GM18517 (cell line): ENCODE measurements around the gene TMEM255B.
"Not testable (repeated sequence)": the region's sequence is repeated elsewhere in the genome, so short reads cannot be mapped to it uniquely, and the experiment has no call there.

Experiments
- ATAC-seq: cut with Tn5 transposase; IDR thresholded peaks from one replicate; pipeline ENCODE4 v1.9.1; 2021; ENCODE audit warnings: mild to moderate bottlenecking, moderate library complexity; ENCODE audit not compliant: unreplicated experiment

Gene TMEM255B

DNA sequence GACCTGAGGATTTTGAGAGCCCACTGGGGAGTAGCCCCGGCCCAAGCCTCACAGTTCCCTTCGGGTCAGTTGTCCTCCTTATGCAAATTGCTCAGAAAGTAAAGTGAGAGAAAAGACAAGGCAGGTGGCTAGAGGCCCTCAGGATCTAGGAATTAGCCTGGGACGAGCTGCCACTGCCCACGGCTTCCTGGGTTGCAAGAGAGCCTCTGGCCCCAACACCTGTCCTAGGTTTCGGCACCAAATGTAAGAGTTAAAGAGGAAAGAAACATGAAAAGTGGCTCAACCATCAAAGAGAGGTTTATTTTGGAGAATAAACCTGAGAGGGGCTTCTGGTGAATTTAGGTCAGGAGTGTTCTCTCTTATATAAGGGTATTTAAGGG, 25.6 kb downstream of the TMEM255B start:
- no peak for ATAC-seq

DNA sequence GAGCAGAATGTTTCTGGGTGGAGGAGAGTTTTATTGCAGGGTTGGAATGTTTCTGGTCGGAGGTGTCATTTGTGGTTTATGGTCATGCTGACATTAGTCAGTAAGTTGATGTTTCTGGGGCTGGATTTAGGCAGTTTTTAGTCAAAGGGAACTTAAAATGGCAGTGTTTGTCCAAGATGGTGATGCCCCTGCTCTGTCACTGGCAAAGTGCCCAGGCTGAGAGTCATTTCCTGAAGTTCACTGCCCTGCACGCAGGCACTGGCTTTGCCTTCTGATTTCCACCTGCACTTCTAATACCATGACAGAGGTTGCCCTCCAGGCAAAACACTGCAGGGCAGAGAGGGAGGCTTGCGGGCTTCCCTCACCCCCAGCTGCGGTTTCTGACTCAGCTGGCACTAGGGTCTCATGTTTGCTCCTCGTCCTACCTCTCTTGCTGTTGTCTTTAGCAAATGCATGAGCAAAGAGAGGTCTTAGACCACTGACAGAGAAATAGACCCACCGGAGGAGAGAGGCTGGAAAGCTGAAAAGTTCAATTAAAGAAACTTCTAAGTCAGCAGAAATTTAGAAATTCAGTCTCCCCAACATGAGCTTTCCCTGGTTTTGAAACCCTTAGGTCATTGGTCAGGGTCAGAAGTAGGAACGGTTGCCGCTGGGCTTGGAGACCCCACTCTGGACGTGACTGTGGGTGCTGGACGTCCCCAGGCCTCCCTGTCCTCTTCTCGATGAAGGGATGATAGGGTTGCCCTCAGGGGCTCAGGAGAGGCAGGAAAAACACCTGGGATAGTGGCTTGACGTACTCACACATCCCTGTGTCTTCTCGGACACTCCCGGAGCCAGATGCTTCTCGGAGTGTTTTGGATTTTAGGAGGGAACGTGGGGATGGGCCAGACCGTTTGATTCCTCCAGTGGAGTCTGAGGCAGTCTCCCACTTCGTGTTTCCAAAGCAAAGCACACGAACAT, 26.3 kb downstream of the TMEM255B start:
- ATAC-seq, result no peak

DNA sequence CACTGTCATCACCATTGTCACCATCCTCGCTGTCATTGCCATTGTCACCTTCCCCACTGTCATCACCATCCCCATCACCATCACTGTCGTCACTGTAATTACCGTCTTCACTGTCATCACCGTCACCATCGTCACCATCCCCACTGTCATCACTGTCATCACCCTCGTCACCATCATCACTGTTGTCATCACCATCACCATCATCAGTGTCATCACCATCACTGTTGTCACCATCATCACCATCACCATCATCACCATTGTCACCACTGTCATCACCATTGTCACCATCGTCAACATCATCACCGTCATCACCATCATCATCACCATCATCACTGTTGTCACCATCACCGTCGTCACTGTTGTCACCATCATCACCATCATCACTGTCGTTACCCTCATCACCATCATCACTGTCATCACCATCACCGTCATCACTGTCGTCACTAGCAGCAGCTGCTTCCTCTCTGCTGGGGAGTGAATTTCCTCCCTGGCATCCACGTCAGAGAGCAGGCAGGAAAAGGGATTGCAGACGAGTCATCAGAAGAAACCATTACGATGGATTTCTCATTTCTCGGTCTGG, 27.3 kb downstream of the TMEM255B start:
- no peak for ATAC-seq

DNA sequence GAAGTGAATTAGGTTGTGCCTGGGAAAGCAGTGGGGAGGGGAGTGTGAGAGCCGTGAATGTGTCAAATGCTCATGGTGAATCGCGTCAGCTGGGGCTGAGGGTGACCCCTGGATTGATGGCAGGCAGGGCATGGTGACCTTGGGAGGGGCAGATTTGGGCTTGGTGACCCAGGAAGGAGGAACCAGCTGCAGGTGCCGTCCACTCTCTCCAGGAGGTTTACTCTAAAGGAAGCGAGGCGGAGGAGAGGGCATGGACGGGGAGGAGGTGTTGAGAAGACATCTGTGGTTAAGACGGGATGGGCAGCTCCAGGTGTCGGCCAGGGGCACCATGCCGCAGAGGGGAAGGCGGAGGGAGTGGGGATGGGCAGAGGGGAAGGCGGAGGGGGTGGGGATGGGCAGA, 28.7 kb downstream of the TMEM255B start:
- no peak for ATAC-seq

DNA sequence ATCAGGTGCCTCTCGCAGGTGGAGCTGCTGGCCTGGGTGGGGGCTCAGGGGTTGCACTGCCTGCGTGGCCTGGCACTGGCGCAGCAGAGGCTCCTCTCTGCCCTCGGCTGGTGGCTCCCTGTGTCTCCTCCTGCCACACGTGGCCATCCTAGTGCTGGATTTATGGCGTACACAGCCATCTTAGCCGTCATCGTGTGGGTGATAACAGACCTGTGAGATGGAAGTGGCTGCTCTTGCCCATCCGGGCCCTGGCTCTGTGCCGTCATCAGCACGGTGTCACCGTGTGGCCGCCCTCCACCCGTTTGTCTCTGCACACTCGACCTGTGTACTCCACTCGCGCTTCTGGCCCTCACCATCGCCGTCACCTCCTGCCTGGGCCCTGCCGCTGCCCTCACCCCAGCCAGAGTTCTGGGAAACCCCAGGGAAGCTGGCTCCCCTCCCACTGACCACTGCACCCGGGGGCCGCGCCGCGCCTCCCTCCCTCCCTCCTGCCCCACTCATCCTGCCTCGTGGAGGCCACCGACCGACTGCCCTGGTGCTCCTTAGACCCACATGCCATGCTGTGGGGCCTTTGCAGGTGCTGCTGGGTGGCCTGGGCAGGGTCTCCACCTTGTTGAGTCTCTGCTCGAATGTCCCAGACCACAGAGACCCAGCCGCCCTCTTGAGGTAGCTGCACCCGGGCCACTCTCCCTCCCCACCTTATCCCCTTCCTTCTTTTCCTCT, 29.5 kb downstream of the TMEM255B start:
- ATAC-seq, result no peak

DNA sequence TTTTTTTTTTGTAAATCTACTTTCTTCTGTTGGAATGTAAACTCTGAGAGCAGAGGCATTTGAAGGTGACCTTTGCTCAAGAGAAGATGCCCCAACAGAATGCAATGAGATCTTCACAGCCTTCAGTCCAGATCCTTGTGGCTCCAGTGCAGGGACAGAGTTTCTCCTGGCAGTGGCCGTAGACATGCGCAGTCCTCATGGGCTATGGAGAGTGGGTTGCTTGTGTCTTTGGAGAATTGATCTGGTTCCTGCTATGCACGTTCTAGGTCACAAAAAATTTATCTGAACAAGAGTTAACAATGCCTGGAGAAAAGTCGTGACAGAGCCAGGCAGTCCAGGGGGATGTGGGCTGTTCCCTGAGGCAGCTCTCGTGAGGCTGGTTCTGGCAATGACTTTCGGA, 30.1 kb downstream of the TMEM255B start:
- no peak for ATAC-seq

DNA sequence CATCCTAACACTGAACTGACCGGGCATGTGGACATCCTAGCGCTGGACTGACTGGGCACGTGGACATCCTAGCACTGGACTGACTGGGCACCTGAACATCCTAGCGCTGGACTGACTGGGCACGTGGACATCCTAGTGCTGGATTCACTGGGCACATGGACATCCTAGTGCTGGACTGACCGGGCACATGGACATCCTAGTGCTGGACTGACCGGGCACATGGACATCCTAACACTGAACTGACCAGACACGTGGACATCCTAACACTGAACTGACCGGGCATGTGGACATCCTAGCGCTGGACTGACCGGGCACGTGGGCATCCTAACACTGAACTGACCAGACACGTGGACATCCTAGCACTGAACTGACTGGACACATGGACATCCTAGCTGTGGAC, 30.9 kb downstream of the TMEM255B start:
- not testable (repeated sequence) for ATAC-seq

DNA sequence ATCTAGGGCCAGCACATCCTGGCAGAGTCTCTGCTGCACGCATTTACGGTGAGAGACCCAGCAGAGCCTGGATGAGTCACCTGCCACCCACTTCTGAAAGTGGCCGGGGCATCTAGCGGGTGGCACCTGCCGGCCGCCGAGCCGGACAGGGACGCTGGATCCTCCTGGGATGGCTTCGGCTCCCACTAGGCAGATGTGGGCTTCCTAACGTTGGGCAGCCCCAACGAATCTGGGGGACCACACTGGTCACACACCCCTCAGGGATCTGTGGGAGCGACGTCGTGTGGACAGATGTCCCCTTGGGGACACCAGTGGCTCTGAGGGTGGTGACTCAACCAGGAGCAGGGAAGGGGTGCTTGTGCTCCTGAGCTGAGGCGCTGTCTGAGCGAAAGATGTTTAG, 32.2 kb downstream of the TMEM255B start:
- no peak for ATAC-seq

DNA sequence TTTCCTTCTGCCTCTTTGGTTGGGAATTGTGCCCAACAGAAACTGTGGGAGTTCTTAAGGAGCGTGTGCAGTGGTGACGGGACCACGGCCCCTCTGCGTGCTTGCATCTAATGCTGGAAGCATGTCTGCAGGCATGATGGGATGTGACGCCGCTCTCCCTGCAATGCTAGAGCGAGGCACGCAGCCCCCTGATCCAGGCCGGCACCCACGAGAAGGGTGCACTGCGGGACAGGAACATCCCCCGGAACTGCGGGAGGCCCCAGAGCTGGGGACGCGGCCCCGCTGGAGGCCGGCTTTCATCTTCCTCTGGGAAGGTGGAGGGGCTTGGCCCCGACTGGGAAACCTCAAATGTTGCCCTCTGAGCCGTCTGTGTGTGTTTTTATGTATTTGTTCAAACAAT, 32.7 kb downstream of the TMEM255B start:
- no peak for ATAC-seq

DNA sequence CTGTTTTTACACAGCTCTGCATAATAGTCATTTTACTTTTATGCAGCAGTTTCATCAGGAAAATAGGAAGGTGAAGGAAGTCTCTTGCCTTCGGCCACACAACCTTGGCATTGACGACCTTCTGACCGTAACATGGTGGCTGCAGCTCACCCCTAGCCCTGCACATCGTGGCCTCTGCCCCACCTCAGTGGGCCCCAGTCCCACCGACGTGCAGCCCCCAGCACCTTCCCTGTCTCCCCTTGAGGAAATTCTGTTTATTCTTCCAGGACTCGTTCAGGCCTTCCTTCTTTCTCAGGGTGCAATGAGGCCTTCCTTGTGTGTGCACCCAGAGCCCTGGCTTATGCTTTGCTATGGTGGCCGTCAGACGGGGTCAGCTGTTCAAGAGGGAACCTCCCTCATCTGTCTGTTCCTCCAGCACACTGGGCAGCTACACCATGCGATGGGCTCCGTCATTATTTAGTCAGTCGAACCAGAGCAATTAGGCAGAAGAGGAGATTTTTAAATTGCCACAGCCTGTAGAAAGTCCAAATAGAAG, 33.3 kb downstream of the TMEM255B start:
- ATAC-seq, result no peak

DNA sequence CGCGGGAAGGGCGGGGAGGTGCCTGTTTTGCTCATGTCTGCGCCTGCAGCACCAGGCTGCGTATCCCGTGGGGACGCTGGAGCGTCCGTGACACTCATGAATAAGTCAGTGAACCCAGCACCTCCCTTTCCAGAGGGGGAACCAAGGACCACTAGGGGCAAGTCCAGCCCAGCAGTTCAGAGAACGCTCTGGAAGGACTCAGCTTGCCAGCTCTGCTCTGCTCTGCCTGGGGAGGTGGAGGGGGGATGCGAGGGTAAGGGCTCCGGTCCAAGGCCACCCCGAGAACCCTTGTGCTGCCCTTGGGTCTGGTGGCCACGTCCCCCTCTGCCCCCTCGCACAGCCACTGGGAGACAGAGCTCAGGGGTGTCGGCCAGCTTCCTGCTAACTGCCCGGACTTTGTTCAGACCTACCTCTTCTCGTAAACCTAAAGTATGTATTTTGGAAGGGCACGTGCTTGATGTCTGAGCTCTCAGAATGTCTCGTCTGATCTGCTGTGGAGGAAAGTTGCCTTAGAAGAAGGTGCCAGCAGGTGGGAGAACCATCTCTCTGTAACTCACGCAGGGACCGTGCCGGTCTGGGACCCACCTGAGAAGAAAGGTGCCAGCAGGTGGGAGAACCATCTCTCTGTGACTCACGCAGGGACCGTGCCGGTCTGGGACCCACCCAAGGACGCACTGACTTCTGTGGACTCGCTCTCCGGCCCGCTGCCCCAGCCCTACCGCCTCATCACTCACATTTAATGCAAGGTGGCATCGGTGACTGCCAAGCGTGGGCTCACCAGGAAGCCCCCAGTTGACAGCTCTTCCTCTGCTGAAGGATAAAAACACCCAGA, 34.1 kb downstream of the TMEM255B start:
- no peak for ATAC-seq

DNA sequence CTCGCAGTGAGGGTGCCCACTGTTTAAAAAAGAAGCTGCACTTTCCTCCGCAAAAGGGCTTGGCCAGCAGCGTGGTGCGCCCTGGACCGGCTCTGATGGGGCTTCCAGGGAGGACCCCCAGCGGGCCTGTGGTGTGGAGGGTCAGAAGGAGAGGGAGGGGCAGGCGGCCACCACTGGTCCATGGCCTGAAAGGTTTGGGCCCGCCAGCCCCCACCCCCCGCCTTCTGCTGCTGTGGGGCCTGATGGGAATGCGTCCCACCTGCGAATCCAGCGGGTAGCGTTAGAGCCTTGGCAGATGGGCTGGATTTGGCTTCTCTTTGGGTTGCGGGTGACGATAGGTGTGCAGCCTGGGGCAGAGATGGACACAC, 34.7 kb downstream of the TMEM255B start:
- no peak for ATAC-seq

DNA sequence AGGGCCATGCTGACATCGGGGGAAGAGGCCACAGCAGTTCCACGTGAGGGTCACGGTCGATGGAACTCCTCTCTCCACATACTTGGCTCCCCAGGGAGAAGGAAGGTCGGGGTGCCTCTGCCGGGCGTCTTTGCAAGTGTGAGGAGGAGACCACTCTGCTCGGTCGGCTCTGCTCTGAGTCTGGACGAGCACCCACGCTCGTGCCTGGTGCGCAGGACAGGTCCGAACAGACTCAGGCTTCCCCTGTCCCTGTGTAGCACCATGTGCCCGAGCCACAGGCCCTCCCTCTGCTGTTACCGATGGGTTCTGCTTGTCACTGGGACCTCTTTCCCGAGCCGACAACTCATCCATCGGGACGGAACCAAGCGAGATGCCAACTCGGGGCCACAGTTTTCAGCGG, 35.1 kb downstream of the TMEM255B start:
- ATAC-seq, result no peak

DNA sequence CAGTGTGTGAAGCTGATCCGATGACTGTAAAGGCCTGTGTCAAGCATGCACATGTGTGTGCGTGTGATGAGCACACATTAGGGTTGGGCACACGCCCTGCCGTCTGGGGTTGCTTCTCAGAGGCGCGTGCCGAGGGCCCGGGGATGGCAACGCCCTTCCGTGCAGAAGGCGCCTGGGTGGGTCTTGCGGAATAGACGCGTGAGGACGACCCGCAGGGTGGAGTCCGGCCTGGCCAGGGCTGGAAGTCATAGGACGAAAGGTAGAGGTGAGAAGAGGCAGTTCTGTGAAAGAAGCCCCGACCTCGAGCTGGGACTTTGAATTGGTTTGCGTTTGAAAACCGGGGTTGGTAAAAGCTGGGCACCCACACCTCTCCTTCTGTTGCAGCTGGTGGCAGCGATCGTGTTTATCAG, 35.7 kb downstream of the TMEM255B start:
- ATAC-seq, result no peak

DNA sequence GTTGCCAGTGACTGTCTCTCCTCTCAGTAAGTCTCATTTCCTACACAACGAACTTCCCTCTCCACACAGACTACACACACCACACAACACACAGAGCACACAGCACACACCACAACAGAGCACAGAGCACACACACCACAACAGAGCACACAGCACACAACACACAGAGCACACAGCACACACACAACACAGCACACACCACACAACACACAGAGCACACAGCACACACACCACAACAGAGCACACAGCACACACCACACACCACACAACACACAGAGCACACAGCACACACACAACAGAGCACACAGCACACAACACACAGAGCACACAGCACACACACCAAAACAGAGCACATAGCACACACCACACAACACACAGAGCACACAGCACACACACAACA, 36.3 kb downstream of the TMEM255B start:
- ATAC-seq, result not testable (repeated sequence)

DNA sequence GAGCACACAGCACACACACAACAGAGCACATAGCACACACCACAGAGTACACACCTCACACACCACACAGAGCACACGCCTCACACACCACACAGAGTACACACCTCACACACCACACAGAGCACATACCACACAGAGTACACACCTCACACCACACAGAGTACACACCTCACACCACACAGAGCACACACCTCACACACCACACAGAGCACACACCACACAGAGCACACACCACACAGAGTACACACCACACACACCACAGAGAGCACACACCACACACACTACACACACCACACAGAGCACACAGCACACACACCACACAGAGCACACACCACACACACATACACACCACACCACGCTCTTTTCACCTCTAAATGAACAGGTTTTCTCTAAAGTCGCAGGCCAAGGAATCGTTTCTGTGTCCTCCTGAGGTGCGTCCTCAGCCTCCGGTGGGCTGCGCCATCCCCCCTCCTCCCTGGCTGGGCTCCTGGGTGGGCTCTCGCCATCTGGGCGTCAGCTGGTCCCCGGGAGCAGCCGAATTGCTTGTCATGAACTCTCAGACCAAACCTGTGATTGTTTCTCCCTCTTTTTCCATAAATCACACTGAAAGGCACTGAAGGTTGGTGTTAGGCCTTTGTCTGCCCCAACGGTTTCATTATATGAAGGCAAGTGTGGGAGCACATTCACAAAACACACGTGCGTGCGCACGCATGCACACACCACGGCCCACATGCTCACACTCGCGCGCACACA, 37.4 kb downstream of the TMEM255B start:
- no peak for ATAC-seq

DNA sequence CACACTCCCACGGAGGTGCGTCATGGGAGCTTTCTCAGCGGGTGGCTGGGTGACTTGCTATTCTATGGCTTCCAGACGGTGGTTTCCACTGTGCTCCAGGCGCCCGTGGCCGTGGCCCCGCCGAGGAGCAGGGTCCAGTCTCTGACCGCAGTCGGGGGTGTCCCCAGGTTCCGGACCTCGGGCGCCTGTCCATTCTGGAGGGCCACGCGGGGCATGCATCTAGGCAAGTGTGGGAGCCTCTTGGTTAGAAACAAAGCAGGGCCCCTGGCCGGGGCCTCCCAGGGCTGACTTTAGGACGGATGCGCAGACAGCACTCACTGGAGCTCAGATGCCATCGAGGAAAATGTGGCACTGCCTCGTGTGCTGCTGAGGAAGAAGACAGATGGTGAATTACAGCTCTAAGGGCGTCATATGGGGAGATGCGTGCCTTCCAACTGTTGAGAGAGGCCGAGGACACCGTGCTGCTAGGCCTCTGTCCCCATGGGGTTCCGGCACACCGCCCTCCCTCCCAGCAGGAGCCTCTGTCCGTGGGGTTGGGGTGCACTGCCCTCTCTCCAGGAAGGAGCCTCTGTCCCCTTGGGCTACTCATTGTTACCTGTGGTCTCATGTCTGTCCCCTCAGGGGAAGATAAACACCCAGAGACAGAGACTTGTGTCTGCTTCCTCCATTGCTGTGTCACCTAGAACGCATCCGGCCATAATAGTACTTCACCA, 38.1 kb downstream of the TMEM255B start:
- no peak for ATAC-seq

DNA sequence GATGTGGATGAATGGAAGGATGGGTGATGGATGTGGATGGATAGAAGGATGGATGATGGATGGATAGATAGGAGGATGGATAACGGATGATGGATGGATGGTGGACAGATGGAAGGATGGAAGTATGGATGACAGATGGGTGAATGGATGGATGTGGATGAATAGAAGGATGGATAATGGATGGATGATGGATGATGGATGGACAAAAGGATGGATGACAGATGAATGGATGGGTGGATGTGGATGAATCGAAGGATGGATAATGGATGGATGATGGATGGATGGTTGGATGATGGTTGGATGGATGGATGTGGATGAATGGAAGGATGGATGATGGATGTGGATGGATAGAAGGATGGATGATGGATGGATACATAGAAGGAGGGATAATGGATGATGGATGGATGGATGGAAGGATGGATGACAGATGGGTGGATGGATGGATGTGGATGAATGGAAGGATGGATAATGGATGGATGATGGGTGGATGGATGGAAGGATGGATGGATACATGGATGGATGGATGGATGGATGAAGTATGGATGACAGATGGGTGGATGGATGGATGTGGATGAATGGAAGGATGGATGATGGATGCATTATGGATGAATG, 39.3 kb downstream of the TMEM255B start:
- no peak for ATAC-seq

DNA sequence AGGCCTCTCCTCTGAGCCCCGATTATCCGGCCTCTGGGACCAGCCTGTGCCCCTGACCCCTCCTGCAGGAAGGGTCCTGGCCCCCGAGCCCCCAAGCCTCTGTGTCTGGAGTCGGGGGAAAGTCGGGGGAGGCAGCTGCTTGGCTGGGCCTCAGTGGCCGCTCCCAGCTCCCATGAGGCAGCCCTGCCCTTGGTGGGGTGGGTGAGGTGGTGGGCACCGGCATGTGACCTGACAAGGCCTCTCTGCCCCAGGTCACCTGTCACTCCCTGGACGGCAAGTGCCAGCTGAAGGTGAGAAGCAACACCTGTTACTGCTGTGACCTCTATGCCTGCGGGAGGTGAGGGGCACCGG, 41.5 kb downstream of the TMEM255B start:
- ATAC-seq, result no peak
